Activated naive CD8-positive, alpha-beta T cell treated with anti-CD3 and anti-CD28 coated beads, Interleukin-2, amount 10 ng/mL, durations not matched to agents 7 days and 5 days (primary cell): ENCODE results near the gene PDIA6. TPM values are rescaled to one million over a fixed set of nuclear protein-coding genes. Genes with fewer than 3 reads are reported as not detected.

Source experiments
- ATAC-seq: fragments of 150-1000 bp; cut with Tn5 transposase; one replicate; pipeline ENCODE4 v1.10.0; 2021; ENCODE audit warnings: low read depth, moderate library complexity
- POLR2A ChIA-PET: fragments of 350-600 bp; sonication (Branson Sonifier 250); formaldehyde crosslinking; loops from one replicate; lab custom pipeline; 2021; ENCODE audit warnings: antibody characterized with exemption; lab: Charles Lee
- DNase-seq: peaks from one replicate; pipeline ENCODE4 v3.0.0; 2021
- H3K27ac Mint-ChIP-seq: one replicate; pipeline ENCODE4 v1.8.0; 2022; ENCODE audit warnings: mild to moderate bottlenecking, mixed read lengths
- H3K27me3 Mint-ChIP-seq: one replicate; pipeline ENCODE4 v1.8.0; 2022; ENCODE audit warnings: mild to moderate bottlenecking, moderate library complexity, mixed read lengths
- H3K36me3 Mint-ChIP-seq: one replicate; pipeline ENCODE4 v1.8.0; 2021; ENCODE audit warnings: mild to moderate bottlenecking, mixed read lengths
- H3K4me1 Mint-ChIP-seq: one replicate; pipeline ENCODE4 v1.8.0; 2021; ENCODE audit warnings: mixed read lengths
- H3K4me3 Mint-ChIP-seq: one replicate; pipeline ENCODE4 v1.8.0; 2022; ENCODE audit warnings: mild to moderate bottlenecking, moderate library complexity, mixed read lengths
- H3K9me3 Mint-ChIP-seq: one replicate; pipeline ENCODE4 v1.8.0; 2021; ENCODE audit warnings: mixed read lengths
- total RNA-seq, 2 experiments: library from RNA; stranded (reverse); gene quantifications; one replicate each; pipeline ENCODE4 v1.2.3, GENCODE V29; 2021

The PDIA6 gene
- total RNA-seq, 2 experiments from 2014 or later: 76.0 to 77.4 TPM

GRCh38 chr2:10779776-10780490, 32.7 kb downstream of the PDIA6 start:
- POLR2A ChIA-PET: no interaction called here
- Mint-ChIP-seq H3K27me3 (no peaks in the 10 kb centered on the region), H3K27ac (no peak overlapping the region), H3K4me3 (no peak overlapping the region), H3K4me1 (no peaks in the 10 kb centered on the region), H3K36me3 (peaks cover 10% of the 10 kb centered on the region), H3K9me3 (no peaks in the 10 kb centered on the region)
- no peak for DNase-seq
- no peak for ATAC-seq

DNA sequence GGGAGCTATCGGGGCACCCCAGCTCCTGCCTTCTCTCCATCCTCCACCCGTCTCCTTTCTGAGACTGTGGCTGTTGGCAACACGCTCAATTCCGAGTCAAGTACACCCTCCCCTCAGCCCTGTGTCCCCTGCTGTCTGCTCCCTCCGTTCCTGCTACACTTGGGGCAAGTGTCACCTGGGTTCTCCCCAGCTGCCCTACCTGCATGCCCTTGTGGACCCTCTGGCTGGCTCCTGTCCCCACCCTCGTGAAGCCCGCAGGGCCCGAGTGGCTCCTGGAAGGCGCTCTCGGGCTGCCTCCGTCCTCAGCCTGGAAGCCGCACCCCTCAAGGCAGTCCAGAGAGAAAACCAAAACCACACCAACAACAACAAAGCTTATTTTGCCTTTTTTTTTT, 33.9 kb downstream of the PDIA6 start:
- Mint-ChIP-seq H3K9me3 (no peaks in the 10 kb centered on the region), H3K27me3 (no peaks in the 10 kb centered on the region), H3K36me3 (peaks cover 9% of the 10 kb centered on the region), H3K27ac (no peak overlapping the region), H3K4me3 (no peak overlapping the region), H3K4me1 (no peaks in the 10 kb centered on the region)
- POLR2A ChIA-PET: no interaction called here
- DNase-seq (no peak), ATAC-seq (no peak)

DNA sequence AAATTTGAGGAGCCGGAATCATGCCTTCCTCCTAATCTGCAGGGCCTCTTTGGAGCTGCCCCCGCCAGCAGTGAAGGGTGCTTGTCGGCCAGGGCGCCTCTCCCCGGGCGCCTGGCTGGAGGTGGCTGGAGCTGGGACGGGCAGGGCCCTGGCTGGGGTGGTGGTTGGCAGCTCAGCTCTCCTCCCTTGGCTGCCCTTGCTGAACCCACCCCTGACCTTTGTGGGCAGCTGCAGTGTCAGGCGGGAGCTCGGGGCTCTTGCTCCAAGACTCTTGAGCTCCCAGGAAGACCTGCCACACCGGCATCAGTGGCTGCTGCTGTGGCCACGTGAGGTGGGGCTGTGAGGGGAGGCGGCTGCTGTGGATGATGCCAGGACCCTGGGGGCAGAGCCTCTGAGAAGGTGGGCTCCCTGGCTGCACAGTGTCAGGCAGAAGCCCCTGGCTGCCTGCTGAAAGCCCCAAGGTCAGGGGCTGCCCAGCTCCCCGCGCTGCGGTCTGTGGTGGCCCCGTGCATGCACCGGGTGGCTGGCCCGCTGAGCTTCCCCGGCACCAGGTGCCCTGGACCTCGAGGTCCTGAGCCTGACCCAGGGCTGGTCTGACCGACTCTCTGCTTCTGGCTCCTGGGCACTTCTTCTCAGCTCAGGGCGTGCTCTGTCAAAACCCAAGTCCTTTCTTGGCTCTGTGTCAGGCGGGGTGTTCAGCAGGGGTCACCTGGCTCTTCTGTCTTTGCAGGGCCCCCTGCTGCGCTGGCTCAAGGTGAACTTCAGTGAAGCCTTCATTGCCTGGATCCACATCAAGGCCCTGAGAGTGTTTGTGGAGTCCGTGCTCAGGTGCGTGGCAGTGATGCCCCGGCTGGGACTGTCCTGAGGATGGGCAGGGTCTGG, 34.5 kb downstream of the PDIA6 start:
- H3K27ac Mint-ChIP-seq: no peak overlapping the region
- POLR2A ChIA-PET: no interaction called here
- H3K27me3 Mint-ChIP-seq: no peaks in the 10 kb centered on the region
- ATAC-seq (no peak), DNase-seq (no peak)
- no peaks in the 10 kb centered on the region for H3K4me1 Mint-ChIP-seq
- peaks cover 9% of the 10 kb centered on the region for H3K36me3 Mint-ChIP-seq
- no peaks in the 10 kb centered on the region for H3K9me3 Mint-ChIP-seq
- no peak overlapping the region for H3K4me3 Mint-ChIP-seq

DNA sequence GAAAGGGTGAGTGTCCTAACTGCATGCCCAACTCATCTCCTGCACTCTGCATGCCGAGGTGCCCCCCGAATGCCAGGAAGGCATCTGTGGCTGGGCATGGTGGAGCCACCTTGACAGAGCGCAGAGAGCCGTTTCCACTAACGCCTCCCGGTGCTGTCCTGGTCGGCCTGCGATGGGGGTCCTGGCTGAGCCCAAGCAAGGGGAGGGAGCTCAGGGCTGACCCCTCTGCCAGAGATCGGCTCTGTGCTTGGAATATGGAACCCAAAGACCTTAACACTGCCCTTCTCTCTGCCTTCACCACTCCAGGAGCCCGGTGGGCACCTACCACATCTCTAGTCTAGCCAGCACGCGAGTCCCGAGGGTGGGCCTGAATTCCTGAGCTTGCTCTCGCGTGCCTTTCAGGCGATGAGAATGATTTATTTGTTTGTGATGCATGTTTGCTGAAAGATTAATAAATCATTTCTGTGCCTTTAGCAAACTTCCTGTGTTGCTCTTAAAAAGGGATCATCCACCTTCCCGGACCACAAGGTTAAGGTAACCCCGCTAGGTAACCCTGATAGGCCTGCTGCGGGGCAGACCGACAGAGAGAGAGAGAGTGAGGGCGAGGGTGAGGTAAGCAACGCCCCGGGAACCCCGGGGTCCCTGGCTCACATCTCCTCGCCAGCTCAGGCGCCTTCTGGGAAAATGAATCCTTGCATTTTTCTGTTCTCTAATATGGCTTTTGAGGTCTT, 35.3 kb downstream of the PDIA6 start:
- H3K27me3 Mint-ChIP-seq: no peaks in the 10 kb centered on the region
- H3K36me3 Mint-ChIP-seq: peaks cover 6% of the 10 kb centered on the region
- POLR2A ChIA-PET: no interaction called here
- no peaks in the 10 kb centered on the region for H3K4me1 Mint-ChIP-seq
- no peak for ATAC-seq
- H3K4me3 Mint-ChIP-seq: no peak overlapping the region
- H3K9me3 Mint-ChIP-seq: no peaks in the 10 kb centered on the region
- no peak overlapping the region for H3K27ac Mint-ChIP-seq
- DNase-seq: no peak

- ATAC-seq (no peak), DNase-seq (no peak)
- POLR2A ChIA-PET: no interaction called here
- no peak overlapping the region for H3K4me3 Mint-ChIP-seq
- no peak overlapping the region for H3K27ac Mint-ChIP-seq
- H3K9me3 Mint-ChIP-seq: no peaks in the 10 kb centered on the region
- H3K27me3 Mint-ChIP-seq: no peaks in the 10 kb centered on the region
- H3K36me3 Mint-ChIP-seq: peaks cover 6% of the 10 kb centered on the region
- H3K4me1 Mint-ChIP-seq: no peaks in the 10 kb centered on the region
Observed at GRCh38 chr2:10776231-10776977, 36.2 kb downstream of the PDIA6 start.

GRCh38 chr2:10775831-10776230, 36.8 kb downstream of the PDIA6 start:
- Mint-ChIP-seq H3K4me3 (no peak overlapping the region), H3K27me3 (no peaks in the 10 kb centered on the region), H3K9me3 (no peaks in the 10 kb centered on the region), H3K36me3 (peaks cover 6% of the 10 kb centered on the region), H3K4me1 (no peaks in the 10 kb centered on the region), H3K27ac (no peak overlapping the region)
- POLR2A ChIA-PET: no interaction called here
- DNase-seq (no peak), ATAC-seq (no peak)

- H3K36me3 Mint-ChIP-seq: peaks cover 4% of the 10 kb centered on the region
- H3K27me3 Mint-ChIP-seq: no peaks in the 10 kb centered on the region
- POLR2A ChIA-PET: no interaction called here
- H3K27ac Mint-ChIP-seq: no peak overlapping the region
- H3K9me3 Mint-ChIP-seq: no peaks in the 10 kb centered on the region
- DNase-seq (no peak), ATAC-seq (no peak)
- H3K4me1 Mint-ChIP-seq: no peaks in the 10 kb centered on the region
- no peak overlapping the region for H3K4me3 Mint-ChIP-seq
Observed at GRCh38 chr2:10775021-10775780, 37.4 kb downstream of the PDIA6 start.

DNA sequence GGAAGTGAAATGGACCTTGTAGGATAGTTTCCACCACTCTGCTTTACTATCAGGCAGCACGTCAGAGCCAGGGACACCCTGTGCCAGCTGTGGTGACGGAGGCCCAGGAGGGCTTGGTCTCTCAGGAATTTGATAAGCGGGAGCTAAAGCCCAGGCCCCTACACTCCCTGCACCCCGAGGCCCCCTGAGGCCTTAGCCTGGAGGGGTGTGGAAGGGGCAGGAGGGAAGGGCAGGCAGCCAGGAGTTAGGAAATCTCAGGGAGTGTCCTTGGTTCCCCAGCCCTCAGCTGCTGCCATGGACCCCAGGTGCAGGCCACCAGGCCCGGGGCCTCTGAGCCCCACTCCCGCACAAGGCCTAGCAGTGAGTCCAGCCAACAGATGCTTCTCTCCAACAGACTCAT, 38.2 kb downstream of the PDIA6 start:
- Mint-ChIP-seq H3K36me3 (no peaks in the 10 kb centered on the region), H3K4me3 (no peak overlapping the region), H3K27ac (no peak overlapping the region), H3K4me1 (no peaks in the 10 kb centered on the region), H3K9me3 (no peaks in the 10 kb centered on the region), H3K27me3 (no peaks in the 10 kb centered on the region)
- POLR2A ChIA-PET: no interaction called here
- ATAC-seq (no peak), DNase-seq (no peak)

- H3K4me1 Mint-ChIP-seq: no peaks in the 10 kb centered on the region
- POLR2A ChIA-PET: no interaction called here
- no peak overlapping the region for H3K4me3 Mint-ChIP-seq
- DNase-seq (no peak), ATAC-seq (no peak)
- H3K36me3 Mint-ChIP-seq: no peaks in the 10 kb centered on the region
- no peaks in the 10 kb centered on the region for H3K27me3 Mint-ChIP-seq
- no peak overlapping the region for H3K27ac Mint-ChIP-seq
- no peaks in the 10 kb centered on the region for H3K9me3 Mint-ChIP-seq
Observed at GRCh38 chr2:10773821-10774341, 38.7 kb downstream of the PDIA6 start.

DNA sequence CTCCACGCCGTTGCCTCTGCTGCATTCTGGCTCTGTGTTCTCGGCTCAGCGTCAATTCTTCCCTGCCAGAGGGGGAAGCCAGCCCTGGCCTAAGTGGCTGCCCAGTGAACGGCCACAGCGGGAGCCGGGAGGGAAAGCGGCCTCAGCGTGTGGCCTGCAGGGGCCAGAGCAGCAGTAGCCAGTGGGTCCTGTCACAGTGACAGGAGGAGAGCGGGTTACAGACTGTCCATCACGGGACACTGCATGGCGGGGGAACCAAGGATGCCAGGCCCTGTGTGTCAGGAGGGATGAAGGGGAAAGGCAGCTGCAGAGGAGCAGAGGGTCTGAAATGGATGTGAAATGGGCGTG, 39.7 kb downstream of the PDIA6 start:
- DNase-seq: no peak
- ATAC-seq: no peak
- POLR2A ChIA-PET: no interaction called here
- Mint-ChIP-seq H3K27me3 (no peaks in the 10 kb centered on the region), H3K36me3 (no peaks in the 10 kb centered on the region), H3K9me3 (no peaks in the 10 kb centered on the region), H3K4me3 (no peak overlapping the region), H3K27ac (no peak overlapping the region), H3K4me1 (no peaks in the 10 kb centered on the region)

- Mint-ChIP-seq H3K9me3 (no peaks in the 10 kb centered on the region), H3K27ac (no peak overlapping the region), H3K27me3 (no peaks in the 10 kb centered on the region), H3K4me1 (no peaks in the 10 kb centered on the region), H3K4me3 (no peak overlapping the region), H3K36me3 (no peaks in the 10 kb centered on the region)
- DNase-seq (no peak), ATAC-seq (no peak)
- POLR2A ChIA-PET: no interaction called here
Observed at GRCh38 chr2:10772201-10772867, 40.3 kb downstream of the PDIA6 start.

GRCh38 chr2:10771786-10772185, 40.8 kb downstream of the PDIA6 start:
- no peaks in the 10 kb centered on the region for H3K9me3 Mint-ChIP-seq
- POLR2A ChIA-PET: no interaction called here
- no peaks in the 10 kb centered on the region for H3K27me3 Mint-ChIP-seq
- no peaks in the 10 kb centered on the region for H3K36me3 Mint-ChIP-seq
- no peak overlapping the region for H3K27ac Mint-ChIP-seq
- ATAC-seq: no peak
- H3K4me3 Mint-ChIP-seq: no peak overlapping the region
- DNase-seq: no peak
- H3K4me1 Mint-ChIP-seq: no peaks in the 10 kb centered on the region
